Endothelial cell of umbilical vein (primary cell): Measurements from ENCODE around the gene CUX1. TPM values are rescaled to one million over a fixed set of nuclear protein-coding genes. Genes with fewer than 3 reads are reported as not detected.
"Not testable (repeated sequence)": the region's sequence is repeated elsewhere in the genome, so short reads cannot be mapped to it uniquely, and the experiment has no call there.

ENCODE experiments used
- BruUV-seq: library from RNA; stranded (reverse); fragments of 400-500 nt; replicated peaks from 2 replicates; lab custom pipeline; 2021; lab: Mats Ljungman, UMichigan
- CTCF ChIA-PET: fragments of 300-600, 350-600 bp; sonication (Branson Sonifier 250); formaldehyde crosslinking; loops from one replicate; lab custom pipeline; 2021; ENCODE audit warnings: antibody characterized with exemption, inconsistent platforms; lab: Charles Lee
- POLR2A ChIA-PET: fragments of 300-600, 350-600 bp; sonication (Branson Sonifier 250); formaldehyde crosslinking; loops from one replicate; lab custom pipeline; 2021; ENCODE audit warnings: antibody characterized with exemption, inconsistent platforms; lab: Charles Lee
- DNase-seq: peaks from one replicate; pipeline ENCODE4 v3.0.0-alpha.2; 2011; ENCODE audit warnings: low read depth, low spot score
- FAIRE-seq: peaks from 2 replicates; lab custom pipeline; 2011; peaks lifted over from hg19 to GRCh38; lab: Jason Lieb, UNC
- H2AFZ ChIP-seq: 2 replicates; pipeline ENCODE4 v1.6.0; 2012; ENCODE audit warnings: low read depth, low read length, control low read depth, inconsistent platforms
- H3K27ac ChIP-seq: 2 replicates; pipeline ENCODE4 v1.5.1; 2011; ENCODE audit warnings: low read depth, mild to moderate bottlenecking, control low read depth, low read length, moderate library complexity; ENCODE audit not compliant: insufficient read depth
- H3K27me3 ChIP-seq, 2 experiments: 2 replicates each; pipeline versions ENCODE4 v1.6.0 to v1.6.1; 2011; ENCODE audit warnings: low read length in 2 of 2, mixed read lengths in 1 of 2; ENCODE audit not compliant: control insufficient read depth in 2 of 2, insufficient read depth in 2 of 2
- H3K36me3 ChIP-seq, 2 experiments: 2 replicates in 1 of 2; 3 replicates in 1 of 2; pipeline ENCODE4 v1.5.1; 2011; ENCODE audit warnings: low read length in 2 of 2, mild to moderate bottlenecking in 1 of 2, moderate library complexity in 1 of 2; ENCODE audit not compliant: control insufficient read depth in 2 of 2, insufficient read depth in 2 of 2; ENCODE audit errors: extremely low read depth in 1 of 2
- H3K4me1 ChIP-seq: 3 replicates; pipeline ENCODE4 v1.5.1; 2011; ENCODE audit warnings: mild to moderate bottlenecking, low read length; ENCODE audit not compliant: control insufficient read depth, insufficient read depth; ENCODE audit errors: extremely low read depth
- H3K4me2 ChIP-seq: 2 replicates; pipeline ENCODE4 v1.6.1; 2011; ENCODE audit warnings: low read length, control low read depth, mixed read lengths; ENCODE audit not compliant: insufficient read depth
- H3K4me3 ChIP-seq, 3 experiments: fragments of 200-600 bp in 1 of 3; sonication (generic), shearing (Covaris generic) in 1 of 3; replicated peaks in 1 of 3; 2 replicates each; pipeline ENCODE4 v1.5.1; 2011 to 2016; ENCODE audit warnings: control low read depth in 3 of 3, low read length in 3 of 3, mild to moderate bottlenecking in 2 of 3, inconsistent platforms in 1 of 3, low read depth in 1 of 3, moderate library complexity in 1 of 3; ENCODE audit not compliant: insufficient read depth in 1 of 3
- H3K79me2 ChIP-seq: 2 replicates; pipeline ENCODE4 v1.6.0; 2012; ENCODE audit warnings: low read length, inconsistent platforms; ENCODE audit not compliant: control insufficient read depth, insufficient read depth
- H3K9ac ChIP-seq: replicated peaks from 2 replicates; pipeline ENCODE3; 2011; ENCODE audit warnings: low read length, control low read depth; ENCODE audit not compliant: insufficient read depth; ENCODE audit errors: extremely low read depth
- H3K9me1 ChIP-seq: replicated peaks from 3 replicates; pipeline ENCODE4 v1.6.0; 2011; ENCODE audit warnings: mild to moderate bottlenecking, low read length; ENCODE audit not compliant: control insufficient read depth, insufficient read depth; ENCODE audit errors: extremely low read depth
- H3K9me3 ChIP-seq: replicated peaks from 2 replicates; pipeline ENCODE4 v1.5.1; 2012; ENCODE audit warnings: low read length, inconsistent platforms; ENCODE audit not compliant: control insufficient read depth, insufficient read depth
- H4K20me1 ChIP-seq: replicated peaks from 2 replicates; pipeline ENCODE3; 2011; ENCODE audit warnings: mild to moderate bottlenecking, low read length; ENCODE audit not compliant: control insufficient read depth, insufficient read depth; ENCODE audit errors: extremely low read depth
- EZH2 ChIP-seq: IDR thresholded peaks from 2 replicates; pipeline ENCODE4 v1.6.1; 2012; ENCODE audit warnings: borderline replicate concordance, low read depth, mild to moderate bottlenecking, moderate library complexity, low read length, inconsistent platforms; ENCODE audit not compliant: severe bottlenecking
- FOS ChIP-seq: IDR thresholded peaks from 2 replicates; pipeline ENCODE4 v1.6.1; 2011; ENCODE audit warnings: mild to moderate bottlenecking, low read length, moderate library complexity, borderline replicate concordance; ENCODE audit not compliant: insufficient read depth
- GATA2 ChIP-seq: IDR thresholded peaks from 2 replicates; pipeline ENCODE4 v1.7.0; 2011; ENCODE audit warnings: low read depth, mild to moderate bottlenecking, moderate library complexity, mixed read lengths, low read length; ENCODE audit not compliant: insufficient read length, insufficient read depth
- JUN ChIP-seq: IDR thresholded peaks from 2 replicates; pipeline ENCODE4 v1.6.1; 2011; ENCODE audit warnings: borderline replicate concordance, low read depth; ENCODE audit not compliant: insufficient read length, insufficient read depth
- MAX ChIP-seq: IDR thresholded peaks from 2 replicates; pipeline ENCODE4 v1.6.1; 2011; ENCODE audit not compliant: insufficient read depth, insufficient read length
- MYC ChIP-seq: IDR thresholded peaks from one replicate; pipeline ENCODE4 v1.6.1; 2011; ENCODE audit warnings: mild to moderate bottlenecking, low read depth, low read length
- POLR2A ChIP-seq: IDR thresholded peaks from 2 replicates; pipeline ENCODE4 v1.6.1; 2012; ENCODE audit warnings: low read depth, mild to moderate bottlenecking, control low read depth, low read length
- POLR2AphosphoS5 ChIP-seq: IDR thresholded peaks from 2 replicates; pipeline ENCODE4 v1.6.1; 2012; ENCODE audit warnings: low read depth, mild to moderate bottlenecking, control low read depth, low read length, moderate library complexity; ENCODE audit not compliant: insufficient read depth
- dilution Hi-C: fragments of 300-500 bp; cut with MboI; formaldehyde crosslinking; loops from one replicate; pipeline ENCODE4 v1.15.0; 2019; ENCODE audit warnings: low sequenced_read_pairs; ENCODE audit not compliant: extremely low pct_ligation_motif_present
- intact Hi-C: fragments of 100-400 bp; cut with micrococcal nuclease; formaldehyde crosslinking; loops from one replicate; pipeline ENCODE4 v1.10.0; 2022
- polyA plus RNA-seq, 4 experiments: library from polyadenylated mRNA; depleted of rRNA in 3 of 4; stranded (reverse) in 3 of 4; unstranded in 1 of 4; fragments of >200 nt; gene quantifications; 2 replicates each; pipeline versions ENCODE4 v1.2.1 to v1.2.3, GENCODE V29; 2011 to 2012; ENCODE audit warnings: missing spikeins in 1 of 4
- total RNA-seq: library from RNA; stranded (reverse); gene quantifications from 2 replicates; pipeline ENCODE4 v1.2.3, GENCODE V29; 2021
- TF ChIP-seq, protein P1 (sequence below), 2 donors: IDR thresholded peaks; 1 replicate in 1 of 2; 2 replicates in 1 of 2; pipeline ENCODE4 v1.5.1; 2011; ENCODE audit warnings: low read length in 2 of 2, mild to moderate bottlenecking in 2 of 2, moderate library complexity in 2 of 2, control low read depth in 1 of 2, inconsistent platforms in 1 of 2, low read depth in 1 of 2; ENCODE audit not compliant: insufficient read depth in 1 of 2; ENCODE audit errors: extremely low read depth in 1 of 2

The CUX1 gene
- total and polyA plus RNA-seq, 2 donors (not counting 3 experiments of a cell fraction or from before 2014, with no cell fraction given): 13.8 to 49.8 TPM

DNA sequence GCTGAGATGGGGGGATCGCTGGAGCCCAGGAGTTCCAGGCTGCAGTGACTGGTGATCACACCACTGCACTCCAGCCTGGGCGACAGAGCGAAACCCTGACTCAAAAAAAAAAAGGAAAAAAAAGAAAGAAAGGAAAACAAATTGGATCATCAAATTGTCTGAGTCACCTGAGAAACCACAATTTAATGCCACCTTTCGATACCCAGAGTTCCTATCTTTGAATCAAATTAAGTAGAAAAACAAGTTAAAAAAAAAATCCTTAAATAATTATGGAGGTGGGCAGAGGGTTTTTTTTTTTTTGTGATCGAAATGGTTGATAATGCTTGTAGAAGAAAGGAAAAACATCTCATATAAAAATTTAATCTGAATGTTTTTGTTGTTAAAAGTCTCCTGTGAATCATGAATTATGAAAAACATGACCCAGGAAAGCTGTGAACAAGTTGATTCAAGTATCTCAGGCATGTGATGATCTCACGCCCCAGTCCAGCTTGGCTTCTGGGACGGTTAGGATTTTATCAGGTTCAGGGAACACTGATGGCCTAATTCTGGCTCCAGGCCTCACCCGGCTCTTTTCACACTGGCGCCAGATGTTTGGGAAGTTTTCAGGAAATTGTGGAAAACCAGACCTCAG is 25.3 kb upstream of the CUX1 start:
- Histone ChIP-seq H3K9me1 (no peaks in the 10 kb centered on the region), H4K20me1 (no peaks in the 10 kb centered on the region), H3K4me2 (no peak overlapping the region), H2AFZ (no peak overlapping the region), H3K9ac (no peak overlapping the region), H3K36me3 (no peaks in the 10 kb centered on the region), H3K27me3 (no peaks in the 10 kb centered on the region), H3K27ac (no peak overlapping the region), H3K9me3 (no peaks in the 10 kb centered on the region), H3K4me1 (no peaks in the 10 kb centered on the region), H3K4me3 (no peak overlapping the region), H3K79me2 (no peaks in the 10 kb centered on the region)
- TF ChIP-seq, protein P1, sequence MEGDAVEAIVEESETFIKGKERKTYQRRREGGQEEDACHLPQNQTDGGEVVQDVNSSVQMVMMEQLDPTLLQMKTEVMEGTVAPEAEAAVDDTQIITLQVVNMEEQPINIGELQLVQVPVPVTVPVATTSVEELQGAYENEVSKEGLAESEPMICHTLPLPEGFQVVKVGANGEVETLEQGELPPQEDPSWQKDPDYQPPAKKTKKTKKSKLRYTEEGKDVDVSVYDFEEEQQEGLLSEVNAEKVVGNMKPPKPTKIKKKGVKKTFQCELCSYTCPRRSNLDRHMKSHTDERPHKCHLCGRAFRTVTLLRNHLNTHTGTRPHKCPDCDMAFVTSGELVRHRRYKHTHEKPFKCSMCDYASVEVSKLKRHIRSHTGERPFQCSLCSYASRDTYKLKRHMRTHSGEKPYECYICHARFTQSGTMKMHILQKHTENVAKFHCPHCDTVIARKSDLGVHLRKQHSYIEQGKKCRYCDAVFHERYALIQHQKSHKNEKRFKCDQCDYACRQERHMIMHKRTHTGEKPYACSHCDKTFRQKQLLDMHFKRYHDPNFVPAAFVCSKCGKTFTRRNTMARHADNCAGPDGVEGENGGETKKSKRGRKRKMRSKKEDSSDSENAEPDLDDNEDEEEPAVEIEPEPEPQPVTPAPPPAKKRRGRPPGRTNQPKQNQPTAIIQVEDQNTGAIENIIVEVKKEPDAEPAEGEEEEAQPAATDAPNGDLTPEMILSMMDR (IDR thresholded peaks at IDR 0.05; ENCODE audit: extremely low read depth in 1 of 2, insufficient read depth in 1 of 2, low read depth in 1 of 2, low read length in 2 of 2): no peak
- TF ChIP-seq GATA2 (no peak), FOS (no peak), JUN (no peak), POLR2A (no peak), EZH2 (no peak), POLR2AphosphoS5 (no peak), MYC (no peak), MAX (no peak)
- dilution Hi-C loops: no loop called here
- DNase-seq (no peak), FAIRE-seq (peak; percentile 59)
- POLR2A ChIA-PET: no interaction called here
- intact Hi-C loops: no loop called here
- BruUV-seq: no TSS peak
- CTCF ChIA-PET: no interaction called here

GRCh38 chr7:101792682-101793071 is 24.7 kb upstream of the CUX1 start:
- dilution Hi-C loops, H3K27me3 ChIP-seq, H3K4me1 ChIP-seq, DNase-seq, H3K4me3 ChIP-seq, H3K9me3 ChIP-seq, H2AFZ ChIP-seq, H3K4me2 ChIP-seq, H4K20me1 ChIP-seq, H3K9ac ChIP-seq, BruUV-seq, H3K36me3 ChIP-seq, H3K79me2 ChIP-seq, intact Hi-C loops, FAIRE-seq, POLR2A ChIA-PET, H3K9me1 ChIP-seq, CTCF ChIA-PET, H3K27ac ChIP-seq: not testable (repeated sequence)
